Measurements from ENCODE around the gene FRMD5.

- TF ChIP-seq CTCF (IDR thresholded peaks at IDR 0.05) (no peak), POLR2A (IDR thresholded peaks at IDR 0.05) (no peak)
Measured at GRCh38 chr15:43912208-43912607, 282.9 kb downstream of the FRMD5 start.
